HG02588 (cell line): ENCODE data around the gene NDUFA11.
"Not testable (repeated sequence)": the region's sequence is repeated elsewhere in the genome, so short reads cannot be mapped to it uniquely, and the experiment has no call there.

Experiments used
- ATAC-seq: cut with Tn5 transposase; IDR thresholded peaks from one replicate; pipeline ENCODE4 v1.9.1; 2021; ENCODE audit warnings: mild to moderate bottlenecking, moderate library complexity; ENCODE audit not compliant: unreplicated experiment

NDUFA11 gene

GRCh38 chr19:5863030-5863665 lies 40.4 kb downstream of the NDUFA11 start:
- ATAC-seq = no peak

GRCh38 chr19:5857203-5858081 lies 46.1 kb downstream of the NDUFA11 start:
- no peak for ATAC-seq

GRCh38 chr19:5855151-5855550 lies 48.4 kb downstream of the NDUFA11 start:
- ATAC-seq = not testable (repeated sequence)

- not testable (repeated sequence) for ATAC-seq
These were observed 49.5 kb downstream of the NDUFA11 start for GRCh38 chr19:5854121-5854520.

GRCh38 chr19:5851302-5851701 lies 52.3 kb downstream of the NDUFA11 start, which contains the start of gene FUT3:
Gene FUT3 (minus strand): TSS chr19:5851449.
- ATAC-seq = no peak

- no peak for ATAC-seq
These were observed 52.8 kb downstream of the NDUFA11 start for GRCh38 chr19:5850743-5851293.

- ATAC-seq = no peak
These were observed 53.4 kb downstream of the NDUFA11 start for GRCh38 chr19:5850189-5850588.

- not testable (repeated sequence) for ATAC-seq
These were observed 55.0 kb downstream of the NDUFA11 start for GRCh38 chr19:5848621-5849020.

- not testable (repeated sequence) for ATAC-seq
These were observed 55.7 kb downstream of the NDUFA11 start for GRCh38 chr19:5847846-5848245.
